OCI-M2 (cell line): ENCODE data around the gene BTNL8.

ENCODE experiments used
- DNase-seq: peaks from one replicate; lab custom pipeline; 2025; ENCODE audit not compliant: unreplicated experiment; lab: John Stamatoyannopoulos, UW

BTNL8 gene

GRCh38 chr5:180969406-180969805, 70.4 kb downstream of the BTNL8 start:
- DNase-seq = no peak

DNA sequence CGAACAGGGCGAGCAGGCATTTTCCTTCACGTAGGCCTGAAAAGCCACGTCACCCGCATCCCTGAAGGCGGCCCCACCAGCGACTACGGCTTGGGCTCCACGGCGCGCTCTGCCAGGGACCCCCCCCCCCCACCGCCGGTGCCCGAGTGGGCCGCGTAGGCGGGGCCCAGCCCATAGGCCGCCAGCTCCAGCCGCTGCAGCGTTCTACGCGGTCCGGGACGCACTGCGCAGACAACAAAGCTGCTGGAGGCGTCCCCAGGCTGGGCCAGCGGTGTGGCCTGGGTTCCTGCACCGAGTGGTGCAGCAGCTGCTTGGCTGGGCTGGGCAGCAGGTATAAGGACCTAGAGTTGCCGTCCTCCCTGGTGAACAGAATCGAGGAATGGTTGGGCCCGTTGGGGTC, 71.4 kb downstream of the BTNL8 start:
- no peak for DNase-seq

- DNase-seq = no peak
These were observed 71.9 kb downstream of the BTNL8 start for GRCh38 chr5:180970875-180971274.

DNA sequence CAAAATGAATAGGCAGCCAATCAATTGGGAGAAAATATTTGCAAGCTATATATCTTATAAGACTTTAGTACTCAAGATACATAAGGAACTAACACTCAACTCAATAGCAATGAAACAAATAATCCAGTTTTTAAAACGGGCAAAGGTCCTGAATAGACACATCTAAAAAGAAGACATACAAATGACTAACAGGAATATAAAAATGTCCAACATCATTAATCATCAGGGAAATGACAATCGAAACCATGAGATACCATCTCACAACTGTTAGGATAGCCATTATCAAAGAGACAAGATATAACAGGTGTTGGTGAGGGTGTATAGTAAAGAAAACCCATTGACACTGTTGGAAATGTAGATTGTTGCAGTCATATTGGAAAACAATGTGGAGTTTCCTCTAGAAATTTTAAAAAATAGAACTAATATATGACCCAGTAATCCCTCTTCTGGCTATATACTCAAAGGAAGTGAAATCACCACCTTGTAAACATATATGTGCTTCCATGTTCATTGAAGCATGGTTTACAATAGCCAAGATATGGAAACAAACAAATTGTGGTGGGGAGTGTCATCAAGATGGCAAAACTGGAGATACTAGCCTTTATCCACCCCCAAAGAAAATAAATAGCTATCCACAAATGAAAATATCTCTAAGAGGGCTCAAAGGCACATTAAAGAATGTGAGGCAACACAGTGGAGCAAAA, 75.8 kb downstream of the BTNL8 start:
- no peak for DNase-seq

DNA sequence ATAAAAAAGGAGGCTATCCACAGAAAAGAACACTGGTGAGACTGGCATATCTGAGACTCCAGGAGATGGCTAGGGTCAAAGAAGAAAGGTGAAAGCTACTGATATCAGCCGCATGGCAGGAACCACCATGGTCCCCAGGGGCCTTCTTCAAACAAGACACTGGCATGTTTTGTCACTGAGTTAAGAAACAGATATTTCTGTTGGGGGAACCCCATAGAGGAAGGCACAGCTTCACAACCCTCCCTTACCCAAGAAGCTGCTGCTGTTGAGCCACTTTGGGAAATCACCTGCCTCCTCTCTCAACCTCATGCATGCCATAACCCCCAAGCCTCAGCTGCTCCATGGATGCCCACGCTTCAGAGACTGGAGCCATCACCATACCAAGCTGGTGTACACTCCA, 76.4 kb downstream of the BTNL8 start:
- DNase-seq = no peak

- no peak for DNase-seq
These were observed 77.6 kb downstream of the BTNL8 start for GRCh38 chr5:180976518-180976917.

GRCh38 chr5:180977852-180978251, 78.9 kb downstream of the BTNL8 start:
- DNase-seq = no peak

- DNase-seq = no peak
These were observed 83.2 kb downstream of the BTNL8 start for GRCh38 chr5:180982008-180982741.

DNA sequence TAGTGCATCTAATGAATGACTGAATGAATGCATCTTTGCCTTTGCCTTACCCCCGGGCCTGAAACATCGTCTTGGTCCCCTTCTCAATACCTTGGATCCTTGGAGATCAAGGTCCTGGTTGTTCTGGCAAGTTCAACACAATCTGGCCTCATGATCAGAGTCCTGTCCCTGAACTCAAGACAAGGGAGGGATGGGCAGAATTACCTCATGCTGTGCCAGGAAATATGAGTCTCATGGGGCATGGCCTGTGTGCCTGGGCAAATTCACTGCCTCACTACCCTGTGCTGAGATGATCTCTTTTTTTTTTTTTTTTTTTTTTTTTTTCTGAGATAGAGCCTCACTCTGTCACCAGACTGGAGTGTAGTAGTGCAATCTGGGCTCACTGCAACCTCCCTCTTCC, 89.1 kb downstream of the BTNL8 start:
- no peak for DNase-seq

GRCh38 chr5:180988592-180988991, 89.6 kb downstream of the BTNL8 start, which contains the start of gene BTNL3:
TSS of gene BTNL3 (plus strand) at chr5:180988846. CDS start at chr5:180989029, 183 bp downstream.
- DNase-seq = no peak

GRCh38 chr5:180990086-180990881, 91.3 kb downstream of the BTNL8 start:
- no peak for DNase-seq

GRCh38 chr5:180990882-180991242, 91.9 kb downstream of the BTNL8 start:
- DNase-seq = no peak
